Measurements from ENCODE around the gene MAFG.

GRCh38 chr17:81958633-81959342 lies 31.3 kb upstream of the MAFG start:
- TF ChIP-seq, protein P1, sequence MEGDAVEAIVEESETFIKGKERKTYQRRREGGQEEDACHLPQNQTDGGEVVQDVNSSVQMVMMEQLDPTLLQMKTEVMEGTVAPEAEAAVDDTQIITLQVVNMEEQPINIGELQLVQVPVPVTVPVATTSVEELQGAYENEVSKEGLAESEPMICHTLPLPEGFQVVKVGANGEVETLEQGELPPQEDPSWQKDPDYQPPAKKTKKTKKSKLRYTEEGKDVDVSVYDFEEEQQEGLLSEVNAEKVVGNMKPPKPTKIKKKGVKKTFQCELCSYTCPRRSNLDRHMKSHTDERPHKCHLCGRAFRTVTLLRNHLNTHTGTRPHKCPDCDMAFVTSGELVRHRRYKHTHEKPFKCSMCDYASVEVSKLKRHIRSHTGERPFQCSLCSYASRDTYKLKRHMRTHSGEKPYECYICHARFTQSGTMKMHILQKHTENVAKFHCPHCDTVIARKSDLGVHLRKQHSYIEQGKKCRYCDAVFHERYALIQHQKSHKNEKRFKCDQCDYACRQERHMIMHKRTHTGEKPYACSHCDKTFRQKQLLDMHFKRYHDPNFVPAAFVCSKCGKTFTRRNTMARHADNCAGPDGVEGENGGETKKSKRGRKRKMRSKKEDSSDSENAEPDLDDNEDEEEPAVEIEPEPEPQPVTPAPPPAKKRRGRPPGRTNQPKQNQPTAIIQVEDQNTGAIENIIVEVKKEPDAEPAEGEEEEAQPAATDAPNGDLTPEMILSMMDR (conservative IDR thresholded peaks at IDR 0.05; ENCODE audit: low read depth in 2 of 2): no peak
- TF ChIP-seq CREB1 (CRISPR knock-in tag; IDR thresholded peaks at IDR 0.05; ENCODE audit: low read depth): no peak
- no peak for TF ChIP-seq POLR2AphosphoS5 (IDR thresholded peaks at IDR 0.05; ENCODE audit: low read depth)
- TF ChIP-seq, protein P2, sequence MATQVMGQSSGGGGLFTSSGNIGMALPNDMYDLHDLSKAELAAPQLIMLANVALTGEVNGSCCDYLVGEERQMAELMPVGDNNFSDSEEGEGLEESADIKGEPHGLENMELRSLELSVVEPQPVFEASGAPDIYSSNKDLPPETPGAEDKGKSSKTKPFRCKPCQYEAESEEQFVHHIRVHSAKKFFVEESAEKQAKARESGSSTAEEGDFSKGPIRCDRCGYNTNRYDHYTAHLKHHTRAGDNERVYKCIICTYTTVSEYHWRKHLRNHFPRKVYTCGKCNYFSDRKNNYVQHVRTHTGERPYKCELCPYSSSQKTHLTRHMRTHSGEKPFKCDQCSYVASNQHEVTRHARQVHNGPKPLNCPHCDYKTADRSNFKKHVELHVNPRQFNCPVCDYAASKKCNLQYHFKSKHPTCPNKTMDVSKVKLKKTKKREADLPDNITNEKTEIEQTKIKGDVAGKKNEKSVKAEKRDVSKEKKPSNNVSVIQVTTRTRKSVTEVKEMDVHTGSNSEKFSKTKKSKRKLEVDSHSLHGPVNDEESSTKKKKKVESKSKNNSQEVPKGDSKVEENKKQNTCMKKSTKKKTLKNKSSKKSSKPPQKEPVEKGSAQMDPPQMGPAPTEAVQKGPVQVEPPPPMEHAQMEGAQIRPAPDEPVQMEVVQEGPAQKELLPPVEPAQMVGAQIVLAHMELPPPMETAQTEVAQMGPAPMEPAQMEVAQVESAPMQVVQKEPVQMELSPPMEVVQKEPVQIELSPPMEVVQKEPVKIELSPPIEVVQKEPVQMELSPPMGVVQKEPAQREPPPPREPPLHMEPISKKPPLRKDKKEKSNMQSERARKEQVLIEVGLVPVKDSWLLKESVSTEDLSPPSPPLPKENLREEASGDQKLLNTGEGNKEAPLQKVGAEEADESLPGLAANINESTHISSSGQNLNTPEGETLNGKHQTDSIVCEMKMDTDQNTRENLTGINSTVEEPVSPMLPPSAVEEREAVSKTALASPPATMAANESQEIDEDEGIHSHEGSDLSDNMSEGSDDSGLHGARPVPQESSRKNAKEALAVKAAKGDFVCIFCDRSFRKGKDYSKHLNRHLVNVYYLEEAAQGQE (IDR thresholded peaks at IDR 0.05; ENCODE audit: unreplicated experiment): no peak
- TF ChIP-seq JUNB (IDR thresholded peaks at IDR 0.05; ENCODE audit: unreplicated experiment): no peak
- TF ChIP-seq ZNF331 (CRISPR knock-in tag; IDR thresholded peaks at IDR 0.05; ENCODE audit: low read depth): no peak
- no peak for TF ChIP-seq EZH2 (IDR thresholded peaks at IDR 0.05; ENCODE audit: low read depth, unreplicated experiment)
- no peak for TF ChIP-seq EZH2phosphoT487 (IDR thresholded peaks at IDR 0.05; ENCODE audit: unreplicated experiment)
- TF ChIP-seq, protein P3, sequence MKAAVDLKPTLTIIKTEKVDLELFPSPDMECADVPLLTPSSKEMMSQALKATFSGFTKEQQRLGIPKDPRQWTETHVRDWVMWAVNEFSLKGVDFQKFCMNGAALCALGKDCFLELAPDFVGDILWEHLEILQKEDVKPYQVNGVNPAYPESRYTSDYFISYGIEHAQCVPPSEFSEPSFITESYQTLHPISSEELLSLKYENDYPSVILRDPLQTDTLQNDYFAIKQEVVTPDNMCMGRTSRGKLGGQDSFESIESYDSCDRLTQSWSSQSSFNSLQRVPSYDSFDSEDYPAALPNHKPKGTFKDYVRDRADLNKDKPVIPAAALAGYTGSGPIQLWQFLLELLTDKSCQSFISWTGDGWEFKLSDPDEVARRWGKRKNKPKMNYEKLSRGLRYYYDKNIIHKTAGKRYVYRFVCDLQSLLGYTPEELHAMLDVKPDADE (IDR thresholded peaks at IDR 0.05): no peak
- TF ChIP-seq STAT1 (IDR thresholded peaks at IDR 0.05; ENCODE audit: unreplicated experiment): no peak
